Aorta (tissue), 5 donors: Measurements from ENCODE around the gene TUBB6. TPM values are rescaled to one million over a fixed set of nuclear protein-coding genes. Genes with fewer than 3 reads are reported as not detected.

Source experiments
- ATAC-seq: fragments of 200-7000 bp; cut with Tn5 transposase; one replicate; pipeline ENCODE4 v1.9.1; 2022; ENCODE audit warnings: moderate library complexity; ENCODE audit not compliant: low FRiP score
- DNase-seq, 2 donors: peaks; one replicate each; pipeline ENCODE4 v3.0.0-alpha.2; 2020
- H3K27ac ChIP-seq, 2 donors: one replicate each; pipeline ENCODE4 v1.5.1; 2013; ENCODE audit warnings: low read length in 2 of 2, mild to moderate bottlenecking in 2 of 2, moderate library complexity in 2 of 2, control low read depth in 1 of 2, inconsistent platforms in 1 of 2, low read depth in 1 of 2
- H3K27me3 ChIP-seq, 2 donors: one replicate each; pipeline ENCODE4 v1.6.1; 2013; ENCODE audit warnings: control low read depth in 1 of 2, low read length in 1 of 2, mild to moderate bottlenecking in 1 of 2, moderate library complexity in 1 of 2; ENCODE audit not compliant: insufficient read depth in 2 of 2, control insufficient read depth in 1 of 2
- H3K36me3 ChIP-seq, 2 donors: one replicate each; pipeline ENCODE4 v1.6.1; 2013; ENCODE audit warnings: control low read depth in 1 of 2, low read length in 1 of 2, mild to moderate bottlenecking in 1 of 2; ENCODE audit not compliant: insufficient read depth in 2 of 2, control insufficient read depth in 1 of 2
- H3K4me1 ChIP-seq, 2 donors: one replicate each; pipeline ENCODE4 v1.6.1; 2013; ENCODE audit warnings: low read length in 2 of 2, control low read depth in 1 of 2, mild to moderate bottlenecking in 1 of 2, moderate library complexity in 1 of 2; ENCODE audit not compliant: insufficient read depth in 2 of 2, control insufficient read depth in 1 of 2
- H3K4me3 ChIP-seq, 2 donors: one replicate each; pipeline ENCODE4 v1.5.1; 2013; ENCODE audit warnings: low read length in 2 of 2, control low read depth in 1 of 2, mild to moderate bottlenecking in 1 of 2
- H3K9me3 ChIP-seq: one replicate; pipeline ENCODE4 v1.6.1; 2013; ENCODE audit warnings: mild to moderate bottlenecking, low read length; ENCODE audit not compliant: control insufficient read depth
- WGBS, 2 donors: extraction: QIAGEN DNeasy Blood & Tissue Kit; methylation state at CpG; one replicate each; pipeline ENCODE4 v1.1.7; 2013; 5-methylcytosine and 5-hydroxymethylcytosine counted together
- intact Hi-C, 2 donors: fragments of 100-400 bp; cut with DNase I; formaldehyde crosslinking; loops; one replicate each; pipeline versions ENCODE4 v1.14.2 to v1.15.0; 2022
- polyA plus RNA-seq, 2 donors: library from polyadenylated mRNA; stranded (reverse); fragments of 200-250 nt; gene quantifications; one replicate each; pipeline ENCODE4 v1.2.3, GENCODE V29; 2013
- total RNA-seq, 2 donors: library from RNA; stranded (reverse); fragmentation: NEBNext Ultra II Directional; extraction: Animal tissue kit (Norgen Biotek cat#: 25700); gene quantifications; one replicate each; pipeline ENCODE4 v1.2.1, GENCODE V29; 2021
- donor health status: healthy with polysubstance abuse.
- donor health status: Bipolar disorder and iron deficiency.
- donor health status: DM: no; HTN: no; CAD: no.
- donor health status: DM: no; HTN: no; CAD: no.
- donor health status: DM: yes; HTN: yes; CAD: no.

The TUBB6 gene
- total and polyA plus RNA-seq, 4 donors, result 137 to 257 (median 171) TPM

DNA sequence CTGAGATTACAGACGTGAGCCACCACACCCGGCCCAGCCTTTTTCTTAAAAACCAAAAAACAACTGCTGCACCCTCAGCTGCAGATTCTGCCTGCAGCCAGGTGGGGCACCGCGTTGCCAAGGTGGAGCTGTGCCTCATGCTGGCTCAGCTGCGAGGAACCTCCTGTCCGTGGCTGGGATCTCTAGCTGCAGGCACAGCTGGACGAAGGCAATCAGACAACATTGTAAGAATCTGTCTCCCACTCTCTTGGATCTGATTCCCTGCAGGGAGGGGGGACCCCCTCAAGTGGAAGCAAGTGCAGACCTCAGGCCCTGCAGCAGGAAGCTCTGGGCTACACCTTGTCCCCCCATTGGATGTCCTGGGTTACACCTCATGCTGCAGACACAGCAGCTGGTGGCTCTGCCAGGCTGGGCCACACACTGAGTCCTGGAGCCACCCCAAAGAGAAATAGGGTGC, 29.8 kb upstream of the TUBB6 start:
- WGBS, 2 donors, result 24 to 29% methylated on average over 7 of the region's 7 CpGs
- H3K27me3 ChIP-seq, result no peaks in the 10 kb centered on the region
- H3K4me1 ChIP-seq, result peaks cover 0 to 2% of the 10 kb centered on the region in 2 donors
- peak overlapping the region in 1 of 2 donors; percentile 34 for H3K4me3 ChIP-seq
- DNase-seq (no peak), ATAC-seq (no peak)
- H3K36me3 ChIP-seq, result no peaks in the 10 kb centered on the region
- H3K27ac ChIP-seq, result peak overlapping the region; percentile 72 to 99
- no peaks in the 10 kb centered on the region for H3K9me3 ChIP-seq
- intact Hi-C loops, result loop anchor here (5.0 to 10.0 kb wide), 4 partner anchors 97 to 987 kb away; partner anchors contain the start of genes AFG3L2 (in 2 of the 2) and SEH1L (in 1 of the 2)

DNA sequence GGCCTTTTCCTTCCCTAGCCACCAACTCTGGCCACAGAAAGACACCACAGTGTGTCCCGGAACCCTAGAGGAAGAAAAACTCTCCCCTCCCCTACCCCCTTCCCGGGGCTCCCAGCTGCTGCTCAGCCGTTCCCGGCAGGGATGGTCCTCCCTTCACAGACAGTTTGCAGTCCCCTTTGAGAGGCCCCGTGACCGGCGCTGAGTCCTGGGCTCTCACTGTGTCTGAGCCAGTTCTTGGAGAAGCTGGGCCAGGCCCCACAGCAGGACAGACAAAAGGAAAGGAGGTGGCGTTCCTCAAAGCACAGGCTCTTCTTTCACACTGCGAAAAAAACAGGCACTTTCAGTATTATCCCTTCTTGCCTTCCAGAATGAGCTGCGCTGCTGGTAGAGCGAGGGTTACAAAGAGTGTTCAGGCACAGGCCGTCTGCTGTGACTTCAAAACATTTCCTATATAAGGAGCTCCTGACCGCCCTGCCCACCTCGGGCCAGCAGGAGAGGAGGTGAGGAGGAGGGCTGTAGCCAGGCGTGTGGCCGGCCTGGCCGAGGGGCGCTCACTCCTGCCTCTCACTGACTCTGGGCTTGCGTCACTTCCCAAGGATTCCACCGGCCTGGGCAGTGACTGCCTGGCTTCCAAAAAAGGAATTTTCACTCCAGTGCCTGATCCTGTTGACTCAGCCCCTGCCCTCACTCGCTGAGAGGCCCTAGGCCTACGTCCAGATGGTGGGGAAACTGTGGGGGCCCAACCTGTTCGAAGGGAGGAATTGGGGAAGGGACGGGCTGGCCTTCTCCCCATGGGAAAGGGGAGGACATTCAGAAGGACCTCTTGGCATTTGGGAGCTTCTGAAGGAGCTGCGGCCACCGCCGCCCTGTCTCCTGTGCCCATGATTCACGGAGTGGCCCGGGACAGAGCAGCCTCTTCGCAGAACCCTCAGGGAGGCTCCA, 29.0 kb upstream of the TUBB6 start:
- Histone ChIP-seq H3K4me3 (peak overlapping the region; percentile 34 to 36), H3K27me3 (no peaks in the 10 kb centered on the region), H3K9me3 (no peaks in the 10 kb centered on the region), H3K36me3 (no peaks in the 10 kb centered on the region), H3K4me1 (peaks cover 0 to 2% of the 10 kb centered on the region in 2 donors), H3K27ac (peak overlapping the region; percentile 72 to 99)
- peak; percentile 95 for ATAC-seq
- peak; percentile 93 to 96 for DNase-seq
- intact Hi-C loops, result loop anchor here (1.0 to 10.0 kb wide), 5 partner anchors 29 to 986 kb away; partner anchors contain the start of genes AFG3L2 (in 2 of the 2), SEH1L (in 1 of the 2) and TUBB6 (in 1 of the 2)
- 5% methylated on average over 30 of the region's 30 CpGs for WGBS, 2 donors

DNA sequence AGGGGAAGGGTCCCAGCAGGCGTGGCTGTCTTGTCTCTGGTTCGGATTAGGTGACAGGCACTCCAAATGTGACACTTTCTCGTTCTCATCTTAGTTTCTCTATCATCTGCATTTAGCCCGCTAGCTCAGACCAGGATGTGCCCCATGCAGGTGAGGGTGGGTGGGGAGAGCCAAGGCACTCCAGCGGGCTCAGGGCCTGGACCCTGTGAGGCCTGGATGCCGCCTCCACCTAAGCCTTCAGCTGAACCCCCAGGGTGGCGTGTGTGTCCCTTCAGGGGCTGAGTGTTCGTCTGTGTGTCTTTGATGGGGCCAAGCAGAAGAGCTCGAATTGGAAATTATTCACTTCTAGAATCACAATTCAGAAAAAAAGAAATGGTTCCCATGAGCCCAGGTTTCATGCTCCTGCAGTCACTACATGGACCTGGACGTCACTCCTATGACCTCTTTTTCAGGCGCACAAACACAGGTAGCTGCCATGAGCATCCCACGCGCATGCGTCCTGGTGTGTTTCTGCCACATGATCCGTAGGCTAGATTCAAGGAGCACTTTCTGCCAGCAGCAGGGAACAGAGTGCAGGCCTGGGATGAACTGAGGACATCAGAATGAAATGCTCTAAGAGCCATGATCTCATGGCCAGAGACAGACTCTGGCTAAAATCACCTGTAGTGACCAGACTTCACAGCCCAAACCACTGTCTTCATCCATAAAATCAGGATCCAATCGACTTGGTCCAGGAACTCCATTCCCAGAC, 28.1 kb upstream of the TUBB6 start:
- H3K27ac ChIP-seq, result peak overlapping the region; percentile 64 to 99
- DNase-seq (no peak), ATAC-seq (no peak)
- intact Hi-C loops, result loop anchor here (1.0 to 10.0 kb wide), 5 partner anchors 28 to 985 kb away; partner anchors contain the start of genes AFG3L2 (in 2 of the 2), SEH1L (in 1 of the 2) and TUBB6 (in 1 of the 2)
- H3K27me3 ChIP-seq, result no peaks in the 10 kb centered on the region
- peak overlapping the region in 1 of 2 donors; percentile 4 for H3K4me3 ChIP-seq
- peaks cover 0 to 2% of the 10 kb centered on the region in 2 donors for H3K4me1 ChIP-seq
- no peaks in the 10 kb centered on the region for H3K36me3 ChIP-seq
- H3K9me3 ChIP-seq, result no peaks in the 10 kb centered on the region
- WGBS, 2 donors, result 60 to 70% methylated on average over 16 of the region's 16 CpGs

DNA sequence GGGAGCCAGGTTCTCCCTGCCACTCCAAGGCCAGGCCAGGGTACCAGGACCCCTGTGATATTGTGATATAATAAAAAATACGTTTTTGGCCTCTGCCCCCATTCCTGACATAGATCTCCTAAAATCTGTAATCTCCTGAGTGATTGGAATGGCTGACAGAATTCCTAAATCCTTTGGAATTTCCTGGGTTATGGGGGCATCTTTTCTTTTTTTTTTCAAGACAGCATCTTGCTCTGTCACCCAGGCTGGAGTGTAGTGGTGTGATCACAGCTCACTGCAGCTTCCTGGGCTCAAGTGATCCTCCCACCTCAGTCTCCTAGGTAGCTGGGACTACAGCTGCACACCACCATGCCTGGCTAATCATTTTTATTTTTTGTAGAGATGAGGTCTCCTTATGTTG, 26.2 kb upstream of the TUBB6 start:
- 47 to 59% methylated on average over 1 of the region's 1 CpG for WGBS, 2 donors
- intact Hi-C loops, result no loop called here

DNA sequence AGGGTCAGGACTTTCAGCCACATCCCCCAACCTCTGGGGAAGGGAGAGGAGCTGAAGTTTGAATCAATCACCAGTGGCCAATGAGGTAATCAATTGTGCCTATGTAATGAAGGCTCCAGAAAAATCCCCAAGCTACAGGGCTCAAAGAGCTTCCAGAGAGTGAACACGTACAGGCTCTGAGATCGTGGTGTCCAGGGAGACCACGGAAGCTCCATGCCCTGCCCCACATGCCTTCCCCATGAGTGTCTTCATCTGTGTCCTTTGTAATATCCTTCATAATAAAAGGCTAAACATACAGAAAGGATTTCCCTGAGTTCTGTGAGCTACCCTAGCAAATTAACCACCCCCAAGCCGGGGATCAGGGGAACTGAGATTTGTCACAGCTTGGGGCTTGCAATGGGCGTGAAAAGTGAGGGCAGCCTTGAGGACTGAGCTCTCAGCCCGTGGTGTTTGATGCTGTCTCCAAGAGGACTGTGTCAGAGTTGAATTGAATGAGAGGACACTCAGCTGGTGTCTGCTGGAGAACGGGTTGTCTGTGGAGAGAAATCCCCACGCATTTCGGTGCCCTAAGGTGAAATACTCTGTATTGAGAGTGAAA, 25.5 kb upstream of the TUBB6 start:
- DNase-seq (no peak), ATAC-seq (no peak)
- intact Hi-C loops, result no loop called here
- H3K36me3 ChIP-seq, result no peaks in the 10 kb centered on the region
- H3K27ac ChIP-seq, result no peak overlapping the region
- H3K9me3 ChIP-seq, result no peaks in the 10 kb centered on the region
- 89 to 91% methylated on average over 9 of the region's 9 CpGs for WGBS, 2 donors
- no peak overlapping the region for H3K4me3 ChIP-seq
- H3K4me1 ChIP-seq, result peaks cover 0 to 2% of the 10 kb centered on the region in 2 donors
- H3K27me3 ChIP-seq, result no peaks in the 10 kb centered on the region

More for the DNA sequence above, 26.2 kb upstream of the TUBB6 start:
- Histone ChIP-seq H3K27me3 (no peaks in the 10 kb centered on the region), H3K27ac (no peak overlapping the region), H3K4me1 (peaks cover 0 to 2% of the 10 kb centered on the region in 2 donors), H3K4me3 (no peak overlapping the region), H3K36me3 (no peaks in the 10 kb centered on the region), H3K9me3 (no peaks in the 10 kb centered on the region)
- DNase-seq (no peak), ATAC-seq (no peak)

DNA sequence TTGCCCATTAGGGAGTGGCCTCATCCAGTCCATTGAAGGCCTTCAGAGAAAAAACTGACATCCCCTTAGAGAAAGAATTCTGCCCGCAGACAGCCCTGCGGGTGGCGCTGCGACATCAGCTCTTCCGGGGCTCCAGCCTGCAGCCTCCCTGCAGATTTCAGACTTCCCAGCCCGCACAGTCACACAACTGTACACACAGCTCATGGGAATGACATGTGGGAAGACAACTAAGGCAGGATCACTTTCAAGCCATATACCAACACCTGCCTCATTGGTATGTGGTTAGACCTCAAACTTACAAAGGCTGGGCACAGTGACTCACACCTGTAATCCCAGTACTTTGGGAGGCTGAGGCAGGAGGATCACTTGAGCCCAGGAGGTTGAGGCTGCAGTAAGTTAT, 24.8 kb upstream of the TUBB6 start:
- no peaks in the 10 kb centered on the region for H3K27me3 ChIP-seq
- intact Hi-C loops, result no loop called here
- peaks cover 0 to 2% of the 10 kb centered on the region in 2 donors for H3K4me1 ChIP-seq
- DNase-seq, result no peak
- H3K27ac ChIP-seq, result no peak overlapping the region
- ATAC-seq, result no peak
- 74 to 76% methylated on average over 6 of the region's 6 CpGs for WGBS, 2 donors
- no peaks in the 10 kb centered on the region for H3K36me3 ChIP-seq
- H3K4me3 ChIP-seq, result no peak overlapping the region
- no peaks in the 10 kb centered on the region for H3K9me3 ChIP-seq

DNA sequence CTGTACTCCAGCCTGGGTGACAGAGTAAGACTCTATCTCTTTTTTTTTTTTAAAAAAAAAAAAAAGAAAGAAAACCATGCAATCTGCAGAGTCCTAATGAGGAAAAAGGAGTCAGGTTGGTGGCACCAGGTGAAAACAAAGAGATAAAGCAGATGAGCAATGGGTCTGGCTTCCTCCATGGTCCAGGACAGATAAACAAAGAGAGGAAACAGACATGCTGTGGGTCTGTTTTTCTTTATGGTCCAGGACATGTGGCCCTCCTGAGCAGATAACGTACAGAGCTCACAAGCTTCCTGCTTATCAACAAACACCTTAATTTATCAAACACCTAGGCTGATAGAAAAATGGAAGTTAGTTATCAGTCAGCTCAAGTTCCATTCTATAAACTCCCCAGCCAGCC, 24.4 kb upstream of the TUBB6 start:
- no peak for DNase-seq
- H3K4me1 ChIP-seq, result peaks cover 0 to 2% of the 10 kb centered on the region in 2 donors
- 85% methylated on average over 1 of the region's 1 CpG for WGBS, 2 donors
- H3K27ac ChIP-seq, result no peak overlapping the region
- H3K36me3 ChIP-seq, result no peaks in the 10 kb centered on the region
- intact Hi-C loops, result no loop called here
- H3K9me3 ChIP-seq, result no peaks in the 10 kb centered on the region
- H3K27me3 ChIP-seq, result no peaks in the 10 kb centered on the region
- no peak overlapping the region for H3K4me3 ChIP-seq
- ATAC-seq, result no peak

DNA sequence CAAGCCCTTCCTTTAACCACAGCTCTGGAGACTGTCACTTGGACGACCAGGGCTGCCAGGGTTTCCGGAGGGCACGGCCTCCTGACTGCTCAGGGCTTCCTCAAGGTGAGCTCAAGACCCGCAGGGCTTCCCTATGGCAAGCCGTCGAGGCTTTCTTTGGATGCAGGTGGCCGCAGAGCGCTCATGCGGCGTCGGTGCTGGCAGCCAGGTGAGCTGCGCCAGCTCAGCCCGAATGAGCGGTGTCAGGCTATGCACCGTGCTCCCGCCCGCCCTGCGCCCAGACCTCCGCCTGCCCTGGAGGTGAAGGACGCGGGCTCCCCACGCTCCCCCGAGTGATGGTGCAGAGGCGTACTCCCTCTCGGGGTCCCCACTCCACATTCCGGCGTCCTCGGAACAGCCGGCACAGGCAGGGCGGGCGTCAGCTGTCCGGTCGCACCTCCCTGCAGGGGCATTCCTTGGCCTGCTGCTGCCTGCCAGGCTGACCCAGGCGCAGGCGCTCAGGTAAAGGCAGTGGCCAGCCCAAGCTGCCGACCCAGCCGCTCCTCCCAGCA, 20.8 kb upstream of the TUBB6 start:
- H3K36me3 ChIP-seq, result no peaks in the 10 kb centered on the region
- ATAC-seq (peak; percentile 47), DNase-seq (peak in 1 of 2 donors; percentile 76)
- H3K27ac ChIP-seq, result peak overlapping the region; percentile 46 to 66
- no peaks in the 10 kb centered on the region for H3K27me3 ChIP-seq
- H3K4me1 ChIP-seq, result no peaks in the 10 kb centered on the region
- intact Hi-C loops, result no loop called here
- H3K9me3 ChIP-seq, result no peaks in the 10 kb centered on the region
- WGBS, 2 donors, result 66 to 71% methylated on average over 36 to 37 of the region's 37 CpGs
- H3K4me3 ChIP-seq, result no peak overlapping the region
